ENCODE results near the gene MNT. TPM values are rescaled to one million over a fixed set of nuclear protein-coding genes. Genes with fewer than 3 reads are reported as not detected.

MNT gene
- polyA plus RNA-seq, 2 of the 4 experiments (the other 2 are of a cell fraction): 4.5 to 25.9 TPM

GRCh38 chr17:2370211-2370589, 30.7 kb downstream of the MNT start (continued):
- TF ChIP-seq RAD21 (conservative IDR thresholded peaks at IDR 0.05 in 1 of 2, IDR thresholded peaks at IDR 0.05 in 1 of 2): no peak
- TF ChIP-seq FOSB (CRISPR knock-in tag; IDR thresholded peaks at IDR 0.05): no peak
- no peak for TF ChIP-seq HOXB13 (CRISPR knock-in tag; IDR thresholded peaks at IDR 0.05; ENCODE audit: low read depth)
- no peak for TF ChIP-seq ZC3H11A (IDR thresholded peaks at IDR 0.05)
- TF ChIP-seq CHD4 (IDR thresholded peaks at IDR 0.05; ENCODE audit: borderline replicate concordance): no peak
- no peak for TF ChIP-seq HOXA7 (CRISPR knock-in tag; IDR thresholded peaks at IDR 0.05)
- TF ChIP-seq KDM1A (IDR thresholded peaks at IDR 0.05; ENCODE audit: low read depth): no peak

- WGBS (ENCODE audit: missing lambda C conversion rate): 90% methylated on average over 19 of the region's 20 CpGs
- FAIRE-seq (no peak), DNase-seq (ENCODE audit: low read depth in 1 of 2, low spot score in 1 of 2) (no peak), ATAC-seq (peak; percentile 9 to 41; a peak in 3 of 6 replicates)
- no peaks in the 10 kb centered on the region for H3K4me1 ChIP-seq
- CTCF ChIA-PET: interaction anchor here (0.7 to 15.8 kb wide), 10 partner anchors 10 to 117 kb away, joined by 3 to 255 read pairs (median 6); partner anchors contain the start of gene TSR1
- TF ChIP-seq ZSCAN20 (CRISPR knock-in tag; IDR thresholded peaks at IDR 0.05): no peak
- peak in 1 of 2 experiments; percentile 38; a peak in 1 of 5 replicates for TF ChIP-seq RAD21 (conservative IDR thresholded peaks at IDR 0.05 in 1 of 2, IDR thresholded peaks at IDR 0.05 in 1 of 2)
- POLR2A ChIA-PET: interaction anchor here (1.4 kb wide), 1 partner anchor 9 kb away, joined by 3 read pairs; no protein-coding TSS in a partner anchor
- H3K4me3 ChIP-seq: no peak overlapping the region
- no peak overlapping the region for H3K4me2 ChIP-seq
- H3K27ac ChIP-seq: no peak overlapping the region
- no peaks in the 10 kb centered on the region for H3K9me3 ChIP-seq
Observed at GRCh38 chr17:2369551-2370210, 31.2 kb downstream of the MNT start.

- ATAC-seq (no peak), FAIRE-seq (no peak), DNase-seq (ENCODE audit: low read depth in 1 of 2, low spot score in 1 of 2) (no peak)
- WGBS (ENCODE audit: missing lambda C conversion rate): 81% methylated on average over 5 of the region's 5 CpGs
- Histone ChIP-seq H3K27ac (no peak overlapping the region), H3K4me1 (no peaks in the 10 kb centered on the region), H3K4me2 (no peak overlapping the region), H3K4me3 (no peak overlapping the region), H3K9me3 (no peaks in the 10 kb centered on the region)
- ChIA-PET POLR2A (interaction anchor here (1.4 kb wide), 1 partner anchor 8 kb away, joined by 3 read pairs; no protein-coding TSS in a partner anchor), CTCF (interaction anchor here (0.7 to 15.8 kb wide), 10 partner anchors 10 to 116 kb away, joined by 3 to 255 read pairs (median 6); no protein-coding TSS in a partner anchor)
- TF ChIP-seq RFX5 (IDR thresholded peaks at IDR 0.05): no peak
- no peak for TF ChIP-seq USF2 (IDR thresholded peaks at IDR 0.05)
- no peak for TF ChIP-seq FOXS1 (CRISPR knock-in tag; IDR thresholded peaks at IDR 0.05)
- no peak for TF ChIP-seq NFE2L2 (conservative IDR thresholded peaks at IDR 0.05; ENCODE audit: low read length)
- TF ChIP-seq FOSB (CRISPR knock-in tag; IDR thresholded peaks at IDR 0.05): no peak
- no peak for TF ChIP-seq HOXA7 (CRISPR knock-in tag; IDR thresholded peaks at IDR 0.05)
- no peak for TF ChIP-seq BCL3 (IDR thresholded peaks at IDR 0.05)
Observed at GRCh38 chr17:2369039-2369438, 31.8 kb downstream of the MNT start.

- CTCF ChIA-PET: interaction anchor here (0.5 to 15.8 kb wide), 15 partner anchors 9 to 314 kb away, joined by 3 to 255 read pairs (median 5); partner anchors contain the start of genes HIC1 and MNT
- POLR2A ChIA-PET: no interaction called here
Observed at GRCh38 chr17:2368359-2368758, 32.5 kb downstream of the MNT start.

More at GRCh38 chr17:2368359-2368758, 32.5 kb downstream of the MNT start:
- Histone ChIP-seq H3K9me3 (no peaks in the 10 kb centered on the region), H3K4me2 (no peak overlapping the region), H3K4me1 (no peaks in the 10 kb centered on the region), H3K27ac (no peak overlapping the region), H3K4me3 (no peak overlapping the region)
- 80% methylated on average over 8 of the region's 8 CpGs for WGBS (ENCODE audit: missing lambda C conversion rate)
- DNase-seq (ENCODE audit: low read depth in 1 of 2, low spot score in 1 of 2): no peak
- FAIRE-seq: no peak
- no peak for ATAC-seq
- TF ChIP-seq PBX3 (IDR thresholded peaks at IDR 0.05): no peak
- no peak for TF ChIP-seq FOSL2 (IDR thresholded peaks at IDR 0.05)
- TF ChIP-seq FOSL2 (CRISPR knock-in tag; IDR thresholded peaks at IDR 0.05): no peak
- no peak for TF ChIP-seq ELK1 (IDR thresholded peaks at IDR 0.05; ENCODE audit: low read depth, low read length)
- TF ChIP-seq CBX8 (IDR thresholded peaks at IDR 0.05): no peak
- no peak for TF ChIP-seq GATA3 (IDR thresholded peaks at IDR 0.05; ENCODE audit: borderline replicate concordance)
- no peak for TF ChIP-seq SREBF2 (IDR thresholded peaks at IDR 0.05)
- no peak for TF ChIP-seq TP53 (CRISPR knock-in tag; IDR thresholded peaks at IDR 0.05)
- no peak for TF ChIP-seq ZC3H11A (IDR thresholded peaks at IDR 0.05)
- no peak for TF ChIP-seq RFX5 (IDR thresholded peaks at IDR 0.05)
- TF ChIP-seq MAFK (IDR thresholded peaks at IDR 0.05; ENCODE audit: partially characterized antibody): no peak
- no peak for TF ChIP-seq POLR2A (IDR thresholded peaks at IDR 0.05; ENCODE audit: low read length)
- TF ChIP-seq PHF8 (IDR thresholded peaks at IDR 0.05; ENCODE audit: borderline replicate concordance, low read depth): no peak
- TF ChIP-seq MAZ (IDR thresholded peaks at IDR 0.05; ENCODE audit: borderline replicate concordance, low read depth, low read length): no peak
- no peak for TF ChIP-seq TFCP2L1 (CRISPR knock-in tag; IDR thresholded peaks at IDR 0.05)
